OCI-LY1 (cell line): ENCODE measurements around the gene BLTP3A.

Source experiments
- H2AFZ ChIP-seq: fragments of 200-600 bp; sonication (generic), shearing (Covaris generic); 2 replicates; pipeline ENCODE4 v1.6.0; 2014; ENCODE audit warnings: antibody characterized with exemption, mild to moderate bottlenecking, low read length
- H3F3A ChIP-seq: fragments of 200-600 bp; sonication (generic), shearing (Covaris generic); 2 replicates; pipeline ENCODE4 v1.6.0; 2014; ENCODE audit warnings: mild to moderate bottlenecking, antibody characterized with exemption, low read length, moderate library complexity; ENCODE audit not compliant: insufficient read depth
- H3K27ac ChIP-seq: fragments of 200-600 bp; sonication (generic); 2 replicates; pipeline ENCODE4 v1.5.1; 2014; ENCODE audit warnings: low read length, mixed run types, mild to moderate bottlenecking, low read depth; ENCODE audit not compliant: poor library complexity, severe bottlenecking
- H3K27me3 ChIP-seq: fragments of 200-600 bp; sonication (generic); 2 replicates; pipeline ENCODE4 v1.6.0; 2014; ENCODE audit warnings: antibody characterized with exemption, mild to moderate bottlenecking, low read length, moderate library complexity; ENCODE audit not compliant: insufficient read depth
- H3K36me3 ChIP-seq: fragments of 200-600 bp; sonication (generic); 2 replicates; pipeline ENCODE4 v1.6.1; 2014; ENCODE audit warnings: mild to moderate bottlenecking, antibody characterized with exemption, low read length, moderate library complexity, mixed read lengths; ENCODE audit not compliant: insufficient read depth
- H3K4me1 ChIP-seq: fragments of 200-600 bp; sonication (generic); 2 replicates; pipeline ENCODE4 v1.5.1; 2014; ENCODE audit warnings: mild to moderate bottlenecking, low read length, moderate library complexity; ENCODE audit not compliant: insufficient read depth, severe bottlenecking
- H3K4me2 ChIP-seq: fragments of 200-600 bp; sonication (generic), shearing (Covaris generic); 2 replicates; pipeline ENCODE4 v1.6.1; 2014; ENCODE audit warnings: low read length
- H3K4me3 ChIP-seq: fragments of 200-600 bp; sonication (generic); 2 replicates; pipeline ENCODE4 v1.5.1; 2014; ENCODE audit warnings: low read length, low read depth, mild to moderate bottlenecking, mixed read lengths; ENCODE audit not compliant: poor library complexity, severe bottlenecking
- H3K79me2 ChIP-seq: fragments of 200-600 bp; shearing (Covaris generic); 2 replicates; pipeline ENCODE4 v1.6.1; 2016; ENCODE audit warnings: mixed run types, low read length, mixed read lengths; ENCODE audit not compliant: insufficient read depth
- H3K9ac ChIP-seq: fragments of 200-600 bp; sonication (generic), shearing (Covaris generic); 2 replicates; pipeline ENCODE4 v1.6.1; 2014; ENCODE audit warnings: mild to moderate bottlenecking, low read length, mixed read lengths
- H3K9me2 ChIP-seq: fragments of 200-600 bp; sonication (generic), shearing (Covaris generic); 2 replicates; pipeline ENCODE4 v1.6.1; 2014; ENCODE audit warnings: low read depth, mild to moderate bottlenecking, low read length, mixed read lengths
- H3K9me3 ChIP-seq: fragments of 200-600 bp; shearing (Covaris generic); 2 replicates; pipeline ENCODE4 v1.6.1; 2014; ENCODE audit warnings: low read length, mixed read lengths
- H4K20me1 ChIP-seq: fragments of 200-600 bp; sonication (generic), shearing (Covaris generic); 2 replicates; pipeline ENCODE4 v1.6.0; 2016; ENCODE audit warnings: mild to moderate bottlenecking, low read length; ENCODE audit not compliant: insufficient read depth
- EZH2 ChIP-seq: fragments of 200-600 bp; sonication (generic), shearing (Covaris generic); IDR thresholded peaks from 2 replicates; pipeline ENCODE4 v1.8.0; 2017; ENCODE audit warnings: borderline replicate concordance, mixed run types, mild to moderate bottlenecking, antibody characterized with exemption, low read length, moderate library complexity, mixed read lengths
- TF ChIP-seq, protein P1 (sequence below): fragments of 200-600 bp; sonication (generic), shearing (Covaris generic); IDR thresholded peaks from 2 replicates; pipeline ENCODE4 v1.5.1; 2017; ENCODE audit warnings: mild to moderate bottlenecking, antibody characterized with exemption, low read length, moderate library complexity, mixed read lengths

Gene BLTP3A

DNA sequence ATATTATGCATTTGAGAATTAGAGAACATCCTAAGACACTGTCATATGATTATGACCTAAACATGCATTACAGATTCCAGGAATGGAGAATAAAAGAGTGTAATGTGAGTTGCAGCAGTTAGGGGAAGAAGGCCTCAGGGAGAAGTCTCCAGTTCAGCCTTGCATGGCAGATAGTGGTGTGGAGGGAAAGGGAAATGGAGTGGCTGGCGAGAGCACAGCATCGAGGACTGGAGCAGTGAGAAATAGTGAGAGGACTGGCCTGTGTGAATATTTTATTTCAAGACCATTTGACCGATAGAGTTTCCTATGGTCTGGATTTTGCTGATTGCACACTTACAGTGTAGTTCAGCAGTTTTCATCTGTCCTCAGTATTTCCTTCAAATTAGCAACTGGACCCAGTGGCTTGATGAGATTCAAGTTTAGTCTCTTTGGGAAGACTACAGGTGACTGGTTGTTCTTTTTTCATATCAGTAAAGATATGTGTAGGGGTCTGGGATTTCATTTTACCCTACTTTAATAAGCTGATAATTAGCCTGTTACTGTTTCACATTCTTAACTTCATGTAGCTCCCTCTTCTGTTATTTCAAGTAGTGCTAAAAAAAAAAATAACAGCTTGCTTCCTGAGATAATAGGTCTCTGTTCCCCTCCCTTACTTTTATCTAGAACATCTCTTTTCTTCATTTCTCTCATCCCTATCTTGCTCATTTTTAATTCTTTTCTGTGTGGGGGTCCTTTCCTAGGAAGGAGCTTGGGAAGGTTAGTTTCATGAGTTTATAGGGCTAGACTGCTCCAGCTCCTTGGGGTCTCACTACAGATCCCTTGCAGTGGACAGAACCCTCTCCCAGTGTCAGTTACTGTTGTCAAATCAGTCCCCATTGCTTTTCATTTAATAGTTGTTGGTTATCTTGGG is 27.9 kb downstream of the BLTP3A start:
- H3K4me3 ChIP-seq, result no peak overlapping the region
- H3F3A ChIP-seq, result no peaks in the 10 kb centered on the region
- no peak overlapping the region for H3K4me2 ChIP-seq
- H3K79me2 ChIP-seq, result peaks cover 15% of the 10 kb centered on the region
- no peak for TF ChIP-seq EZH2
- TF ChIP-seq, protein P1, sequence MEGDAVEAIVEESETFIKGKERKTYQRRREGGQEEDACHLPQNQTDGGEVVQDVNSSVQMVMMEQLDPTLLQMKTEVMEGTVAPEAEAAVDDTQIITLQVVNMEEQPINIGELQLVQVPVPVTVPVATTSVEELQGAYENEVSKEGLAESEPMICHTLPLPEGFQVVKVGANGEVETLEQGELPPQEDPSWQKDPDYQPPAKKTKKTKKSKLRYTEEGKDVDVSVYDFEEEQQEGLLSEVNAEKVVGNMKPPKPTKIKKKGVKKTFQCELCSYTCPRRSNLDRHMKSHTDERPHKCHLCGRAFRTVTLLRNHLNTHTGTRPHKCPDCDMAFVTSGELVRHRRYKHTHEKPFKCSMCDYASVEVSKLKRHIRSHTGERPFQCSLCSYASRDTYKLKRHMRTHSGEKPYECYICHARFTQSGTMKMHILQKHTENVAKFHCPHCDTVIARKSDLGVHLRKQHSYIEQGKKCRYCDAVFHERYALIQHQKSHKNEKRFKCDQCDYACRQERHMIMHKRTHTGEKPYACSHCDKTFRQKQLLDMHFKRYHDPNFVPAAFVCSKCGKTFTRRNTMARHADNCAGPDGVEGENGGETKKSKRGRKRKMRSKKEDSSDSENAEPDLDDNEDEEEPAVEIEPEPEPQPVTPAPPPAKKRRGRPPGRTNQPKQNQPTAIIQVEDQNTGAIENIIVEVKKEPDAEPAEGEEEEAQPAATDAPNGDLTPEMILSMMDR, result no peak
- H3K27ac ChIP-seq, result no peak overlapping the region
- no peak overlapping the region for H3K9ac ChIP-seq
- H3K36me3 ChIP-seq, result peaks cover 27% of the 10 kb centered on the region
- no peaks in the 10 kb centered on the region for H4K20me1 ChIP-seq
- no peaks in the 10 kb centered on the region for H3K9me3 ChIP-seq
- H3K4me1 ChIP-seq, result peaks cover 13% of the 10 kb centered on the region
- H3K27me3 ChIP-seq, result no peaks in the 10 kb centered on the region
- no peaks in the 10 kb centered on the region for H3K9me2 ChIP-seq
- no peak overlapping the region for H2AFZ ChIP-seq

DNA sequence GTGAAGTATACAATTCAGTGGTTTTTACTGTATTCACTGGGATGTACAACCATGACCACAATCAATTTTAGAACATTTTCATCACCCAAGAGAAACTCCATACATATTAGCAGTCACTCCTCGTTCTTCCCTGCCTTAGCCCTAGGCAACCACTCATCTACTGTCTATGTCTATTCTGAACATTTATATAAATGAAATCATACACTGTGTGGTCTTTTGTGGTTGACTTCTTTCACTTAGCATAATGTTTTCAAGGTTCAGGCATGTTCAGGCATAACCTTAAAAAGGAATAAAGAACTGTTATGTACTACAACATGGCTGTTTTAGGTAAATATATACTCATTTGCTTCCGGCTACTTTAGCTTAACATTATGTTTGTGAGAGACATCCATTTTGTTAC is 37.3 kb downstream of the BLTP3A start:
- Histone ChIP-seq H3K9me2 (no peaks in the 10 kb centered on the region), H3K27ac (no peak overlapping the region), H3K9ac (no peak overlapping the region), H3F3A (no peaks in the 10 kb centered on the region), H3K9me3 (no peaks in the 10 kb centered on the region), H3K4me3 (no peak overlapping the region), H3K79me2 (no peaks in the 10 kb centered on the region), H3K36me3 (peaks cover 52% of the 10 kb centered on the region), H3K4me2 (no peak overlapping the region), H3K27me3 (no peaks in the 10 kb centered on the region), H3K4me1 (no peaks in the 10 kb centered on the region), H2AFZ (no peak overlapping the region), H4K20me1 (no peaks in the 10 kb centered on the region)
- TF ChIP-seq EZH2, result no peak
- TF ChIP-seq, protein P1, result no peak

DNA sequence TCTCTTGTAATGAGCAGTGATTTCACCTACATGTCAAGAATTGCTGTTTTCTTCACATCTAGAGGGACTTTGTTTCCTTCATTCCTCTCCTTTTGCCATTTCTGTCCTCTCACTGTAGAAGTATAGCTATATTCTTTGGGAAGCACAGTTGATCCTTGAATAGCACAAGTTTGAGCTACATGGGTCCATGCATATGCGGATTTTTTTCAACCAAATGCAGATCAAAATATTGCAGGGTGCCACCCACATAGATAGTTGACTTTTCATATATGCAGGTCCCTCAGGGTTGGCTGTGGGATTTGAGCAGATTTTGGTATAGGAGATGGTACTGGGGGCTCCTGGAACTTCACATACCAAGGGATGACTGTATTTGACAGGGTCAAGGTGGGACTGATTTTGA is 41.1 kb downstream of the BLTP3A start:
- no peak overlapping the region for H3K4me2 ChIP-seq
- TF ChIP-seq, protein P1, result no peak
- H3K9me2 ChIP-seq, result no peaks in the 10 kb centered on the region
- no peaks in the 10 kb centered on the region for H3K27me3 ChIP-seq
- H4K20me1 ChIP-seq, result no peaks in the 10 kb centered on the region
- H3K9ac ChIP-seq, result no peak overlapping the region
- H3K9me3 ChIP-seq, result no peaks in the 10 kb centered on the region
- H3K4me3 ChIP-seq, result no peak overlapping the region
- H2AFZ ChIP-seq, result no peak overlapping the region
- H3K4me1 ChIP-seq, result no peaks in the 10 kb centered on the region
- H3K27ac ChIP-seq, result no peak overlapping the region
- no peaks in the 10 kb centered on the region for H3F3A ChIP-seq
- no peaks in the 10 kb centered on the region for H3K79me2 ChIP-seq
- peaks cover 61% of the 10 kb centered on the region for H3K36me3 ChIP-seq
